Measurements from ENCODE around the gene PPID. TPM values are rescaled to one million over a fixed set of nuclear protein-coding genes. Genes with fewer than 3 reads are reported as not detected.
"Not testable (repeated sequence)": the region's sequence is repeated elsewhere in the genome, so short reads cannot be mapped to it uniquely, and the experiment has no call there.

PPID gene
- total RNA-seq, 1 donor from 2014 or later = 19.0 TPM

GRCh38 chr4:158754385-158755180 is 31.4 kb upstream of the PPID start:
- Mint-ChIP-seq H3K4me3 (ENCODE audit: unreplicated experiment) (no peak overlapping the region), H3K27ac (ENCODE audit: unreplicated experiment) (no peak overlapping the region), H3K36me3 (ENCODE audit: unreplicated experiment) (no peaks in the 10 kb centered on the region)

GRCh38 chr4:158750379-158750778 is 27.2 kb upstream of the PPID start:
- no peak for DNase-seq (ENCODE audit: extremely low spot score, unreplicated experiment)
- Mint-ChIP-seq H3K36me3 (ENCODE audit: unreplicated experiment) (no peaks in the 10 kb centered on the region), H3K4me3 (ENCODE audit: unreplicated experiment) (no peak overlapping the region), H3K4me1 (ENCODE audit: unreplicated experiment) (no peaks in the 10 kb centered on the region), H3K27me3 (ENCODE audit: unreplicated experiment) (no peaks in the 10 kb centered on the region), H3K9me3 (ENCODE audit: unreplicated experiment) (no peaks in the 10 kb centered on the region), H3K27ac (ENCODE audit: unreplicated experiment) (peak overlapping the region; percentile 6)
- TF ChIP-seq CTCF (IDR thresholded peaks at IDR 0.05) = no peak

More at GRCh38 chr4:158754385-158755180, 31.4 kb upstream of the PPID start:
- H3K27me3 Mint-ChIP-seq (ENCODE audit: unreplicated experiment) = peaks cover 3% of the 10 kb centered on the region
- TF ChIP-seq CTCF (IDR thresholded peaks at IDR 0.05) = no peak
- no peak for DNase-seq (ENCODE audit: extremely low spot score, unreplicated experiment)
- no peaks in the 10 kb centered on the region for H3K4me1 Mint-ChIP-seq (ENCODE audit: unreplicated experiment)
- H3K9me3 Mint-ChIP-seq (ENCODE audit: unreplicated experiment) = peaks cover 10% of the 10 kb centered on the region

GRCh38 chr4:158746537-158746936 is 23.3 kb upstream of the PPID start:
- H3K36me3 Mint-ChIP-seq (ENCODE audit: unreplicated experiment); H3K4me3 Mint-ChIP-seq (ENCODE audit: unreplicated experiment); H3K4me1 Mint-ChIP-seq (ENCODE audit: unreplicated experiment); H3K27ac Mint-ChIP-seq (ENCODE audit: unreplicated experiment); H3K27me3 Mint-ChIP-seq (ENCODE audit: unreplicated experiment); DNase-seq (ENCODE audit: extremely low spot score, unreplicated experiment); H3K9me3 Mint-ChIP-seq (ENCODE audit: unreplicated experiment): not testable (repeated sequence)

GRCh38 chr4:158741326-158742021 is 18.3 kb upstream of the PPID start:
- no peak for DNase-seq (ENCODE audit: extremely low spot score, unreplicated experiment)
- no peak overlapping the region for H3K27ac Mint-ChIP-seq (ENCODE audit: unreplicated experiment)
- peaks cover 5% of the 10 kb centered on the region for H3K27me3 Mint-ChIP-seq (ENCODE audit: unreplicated experiment)
- no peaks in the 10 kb centered on the region for H3K36me3 Mint-ChIP-seq (ENCODE audit: unreplicated experiment)
- no peaks in the 10 kb centered on the region for H3K4me1 Mint-ChIP-seq (ENCODE audit: unreplicated experiment)
- no peaks in the 10 kb centered on the region for H3K9me3 Mint-ChIP-seq (ENCODE audit: unreplicated experiment)
- TF ChIP-seq CTCF (IDR thresholded peaks at IDR 0.05) = no peak
- no peak overlapping the region for H3K4me3 Mint-ChIP-seq (ENCODE audit: unreplicated experiment)

GRCh38 chr4:158739600-158739999 is 16.4 kb upstream of the PPID start:
- H3K4me1 Mint-ChIP-seq (ENCODE audit: unreplicated experiment) = no peaks in the 10 kb centered on the region
- H3K36me3 Mint-ChIP-seq (ENCODE audit: unreplicated experiment) = no peaks in the 10 kb centered on the region
- no peak overlapping the region for H3K27ac Mint-ChIP-seq (ENCODE audit: unreplicated experiment)
- peaks cover 5% of the 10 kb centered on the region for H3K27me3 Mint-ChIP-seq (ENCODE audit: unreplicated experiment)
- no peak overlapping the region for H3K4me3 Mint-ChIP-seq (ENCODE audit: unreplicated experiment)
- TF ChIP-seq CTCF (IDR thresholded peaks at IDR 0.05) = no peak
- H3K9me3 Mint-ChIP-seq (ENCODE audit: unreplicated experiment) = no peaks in the 10 kb centered on the region
- no peak for DNase-seq (ENCODE audit: extremely low spot score, unreplicated experiment)
